Spleen (tissue), 11 donors: ENCODE data around the gene PRPF40B. TPM values are rescaled to one million over a fixed set of nuclear protein-coding genes. Genes with fewer than 3 reads are reported as not detected.
A peak's percentile ranks its signal among the peaks of the same experiment; 100 is the strongest.

ENCODE experiments used
- DNase-seq: peaks from one replicate; pipeline ENCODE4 v3.0.0-alpha.2; 2020
- H3K27ac ChIP-seq, 8 donors: fragments of 200-600 bp; sonication (generic) in 7 of 8; 1 replicate in 4 of 8; 2 replicates in 4 of 8; pipeline versions ENCODE4 v1.5.0 to v1.8.0; 2016 to 2021; ENCODE audit warnings: inconsistent platforms in 4 of 8, mild to moderate bottlenecking in 4 of 8, moderate library complexity in 1 of 8
- H3K27me3 ChIP-seq, 7 donors: fragments of 200-600 bp; sonication (generic) in 6 of 7; replicated peaks in 1 of 7; 1 replicate in 4 of 7; 2 replicates in 3 of 7; pipeline versions ENCODE4 v1.5.0 to v1.8.0; 2016 to 2021; ENCODE audit warnings: inconsistent platforms in 3 of 7, mild to moderate bottlenecking in 1 of 7
- H3K36me3 ChIP-seq, 6 donors: fragments of 200-600 bp; sonication (generic) in 5 of 6; 1 replicate in 4 of 6; 2 replicates in 2 of 6; pipeline versions ENCODE4 v1.5.0 to v1.8.0; 2016 to 2021; ENCODE audit warnings: inconsistent platforms in 2 of 6
- H3K4me1 ChIP-seq, 6 donors: fragments of 200-600 bp; sonication (generic) in 5 of 6; 1 replicate in 3 of 6; 2 replicates in 3 of 6; pipeline versions ENCODE4 v1.5.0 to v1.8.0; 2016 to 2021; ENCODE audit warnings: inconsistent platforms in 3 of 6
- H3K4me3 ChIP-seq, 8 donors: fragments of 200-600 bp; sonication (generic) in 7 of 8; 1 replicate in 4 of 8; 2 replicates in 4 of 8; pipeline versions ENCODE4 v1.5.0 to v1.8.0; 2016 to 2021; ENCODE audit warnings: inconsistent platforms in 4 of 8, mild to moderate bottlenecking in 4 of 8, moderate library complexity in 2 of 8
- H3K9me3 ChIP-seq, 8 donors: fragments of 200-600 bp; sonication (generic) in 7 of 8; 1 replicate in 4 of 8; 2 replicates in 4 of 8; pipeline versions ENCODE4 v1.5.0 to v1.8.0; 2016 to 2021; ENCODE audit warnings: inconsistent platforms in 4 of 8
- POLR2A ChIP-seq, 3 donors: fragments of 450-650 bp; IDR thresholded peaks; one replicate each; pipeline ENCODE4 v1.5.1; 2017; ENCODE audit warnings: antibody characterized with exemption in 3 of 3, mild to moderate bottlenecking in 1 of 3
- POLR2AphosphoS5 ChIP-seq, 3 donors: sonication (generic); formaldehyde crosslinking; IDR thresholded peaks; one replicate each; pipeline ENCODE4 v1.5.1; 2017; ENCODE audit warnings: antibody characterized with exemption in 3 of 3
- WGBS, 5 donors: extraction: QIAGEN DNeasy Blood & Tissue Kit in 3 of 5; methylation state at CpG; one replicate each; pipeline versions ENCODE4 v1.1.5 to v1.1.7; 2013 to 2018; 5-methylcytosine and 5-hydroxymethylcytosine counted together
- intact Hi-C: fragments of 100-400 bp; cut with DNase I; formaldehyde crosslinking; loops from one replicate; pipeline ENCODE4 v1.15.0; 2023; ENCODE audit warnings: low total_unique reads
- polyA plus RNA-seq, 3 donors: library from polyadenylated mRNA; stranded (reverse); fragments of 200-250 nt; gene quantifications; one replicate each; pipeline ENCODE4 v1.2.1, GENCODE V29; 2013
- total RNA-seq, 7 donors: library from RNA; depleted of rRNA in 3 of 7; stranded (reverse); fragments of >200 nt in 3 of 7; fragmentation: NEBNext Ultra II Directional in 4 of 7; extraction: Animal tissue kit (Norgen Biotek cat#: 25700) in 4 of 7; gene quantifications; one replicate each; pipeline versions ENCODE4 v1.1.0 to v1.2.1, GENCODE V29; 2016 to 2021
- TF ChIP-seq, protein P1 (sequence below), 11 experiments: fragments of 200-600 bp in 7 of 11; fragments of 450-650 bp in 4 of 11; sonication (generic) in 4 of 11; IDR thresholded peaks in 8 of 11; conservative IDR thresholded peaks in 3 of 11; 1 replicate in 7 of 11; 2 replicates in 4 of 11; pipeline versions ENCODE4 v1.4.0 to v1.8.0; 2016 to 2021; ENCODE audit warnings: antibody characterized with exemption in 11 of 11, inconsistent platforms in 4 of 11, mild to moderate bottlenecking in 1 of 11
- donor health status: healthy with polysubstance abuse.
- donor health status: DM: no; HTN: no; CAD: no; lungs with moderate emphysema.
- donor health status: DM: no; HTN: no; CAD: no.
- donor health status: Bipolar disorder and iron deficiency.
- donor health status: healthy.
- donor health status: DM: no; HTN: no; CAD: no.
- donor health status: DM: yes; HTN: yes; CAD: no.

Gene PRPF40B
- total and polyA plus RNA-seq, 10 donors = 5.9 to 28.3 (median 19.0) TPM

DNA sequence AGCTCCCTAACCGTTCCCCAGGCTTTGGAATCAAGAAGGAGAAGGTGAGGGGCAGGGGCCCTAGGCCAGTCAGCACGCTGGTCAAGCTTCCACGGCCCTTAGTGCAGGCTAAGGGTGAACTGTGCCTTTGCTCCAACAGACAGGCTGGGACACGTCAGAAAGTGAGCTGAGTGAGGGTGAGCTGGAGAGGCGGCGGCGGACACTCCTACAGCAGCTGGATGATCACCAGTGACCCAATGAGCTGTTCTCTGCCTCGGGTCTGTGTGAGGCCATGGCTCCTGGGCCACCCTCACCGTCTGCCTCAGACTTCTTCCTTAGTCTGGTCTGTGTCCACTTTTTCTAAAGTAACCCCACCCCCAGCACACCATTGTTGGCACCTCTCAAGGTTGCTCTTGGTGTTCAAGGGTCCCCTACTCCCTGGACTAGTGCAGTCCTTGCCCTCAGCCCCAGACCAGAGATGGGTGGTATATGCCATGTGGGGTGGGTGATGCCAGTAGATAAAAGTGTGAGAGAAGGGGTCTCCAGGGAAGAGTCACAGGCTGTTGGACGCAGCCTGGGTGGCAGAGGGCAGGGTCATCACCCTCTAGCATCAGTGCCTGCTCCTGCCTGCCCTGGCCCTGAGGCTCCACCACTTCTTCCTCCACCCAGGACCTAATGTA lies 20.7 kb downstream of the PRPF40B start:
- Histone ChIP-seq H3K27me3 (no peaks in the 10 kb centered on the region), H3K4me3 (no peak overlapping the region), H3K27ac (peak overlapping the region in 3 of 8 donors; percentile 25 to 52 (median 34)), H3K9me3 (no peaks in the 10 kb centered on the region), H3K36me3 (peaks cover 0 to 77% (median 36%) of the 10 kb centered on the region in 6 donors), H3K4me1 (peaks cover 12 to 51% (median 32%) of the 10 kb centered on the region in 6 donors)
- TF ChIP-seq POLR2A (IDR thresholded peaks at IDR 0.05) (no peak), POLR2AphosphoS5 (IDR thresholded peaks at IDR 0.05) (no peak)
- TF ChIP-seq, protein P1, sequence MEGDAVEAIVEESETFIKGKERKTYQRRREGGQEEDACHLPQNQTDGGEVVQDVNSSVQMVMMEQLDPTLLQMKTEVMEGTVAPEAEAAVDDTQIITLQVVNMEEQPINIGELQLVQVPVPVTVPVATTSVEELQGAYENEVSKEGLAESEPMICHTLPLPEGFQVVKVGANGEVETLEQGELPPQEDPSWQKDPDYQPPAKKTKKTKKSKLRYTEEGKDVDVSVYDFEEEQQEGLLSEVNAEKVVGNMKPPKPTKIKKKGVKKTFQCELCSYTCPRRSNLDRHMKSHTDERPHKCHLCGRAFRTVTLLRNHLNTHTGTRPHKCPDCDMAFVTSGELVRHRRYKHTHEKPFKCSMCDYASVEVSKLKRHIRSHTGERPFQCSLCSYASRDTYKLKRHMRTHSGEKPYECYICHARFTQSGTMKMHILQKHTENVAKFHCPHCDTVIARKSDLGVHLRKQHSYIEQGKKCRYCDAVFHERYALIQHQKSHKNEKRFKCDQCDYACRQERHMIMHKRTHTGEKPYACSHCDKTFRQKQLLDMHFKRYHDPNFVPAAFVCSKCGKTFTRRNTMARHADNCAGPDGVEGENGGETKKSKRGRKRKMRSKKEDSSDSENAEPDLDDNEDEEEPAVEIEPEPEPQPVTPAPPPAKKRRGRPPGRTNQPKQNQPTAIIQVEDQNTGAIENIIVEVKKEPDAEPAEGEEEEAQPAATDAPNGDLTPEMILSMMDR (IDR thresholded peaks at IDR 0.05 in 8 of 11, conservative IDR thresholded peaks at IDR 0.05 in 3 of 11) = no peak
- intact Hi-C loops = loop anchor here (2.0 kb wide), 1 partner anchor 65 kb away; no protein-coding TSS in a partner anchor
- WGBS, 5 donors = 77 to 89% (median 81%) methylated on average over 10 of the region's 10 CpGs
- peak; percentile 65 for DNase-seq

DNA sequence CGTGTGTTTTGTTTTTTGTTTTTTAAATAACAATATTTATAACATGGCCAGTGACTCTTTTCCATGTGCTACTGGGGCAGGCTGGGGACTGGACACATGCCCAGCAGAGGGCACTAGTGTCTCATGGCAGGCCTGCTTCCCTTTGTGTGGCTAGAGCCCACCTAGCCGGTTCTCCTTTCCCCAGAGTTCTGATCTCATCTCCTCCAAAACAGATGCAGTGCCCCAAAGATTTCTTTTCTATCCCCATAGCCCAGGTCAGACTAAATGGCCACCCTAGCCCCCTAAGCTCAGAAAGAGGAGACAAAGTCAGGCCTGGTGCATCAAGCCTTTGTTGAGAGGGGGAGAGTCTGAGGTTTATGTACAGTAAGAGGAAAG lies 21.2 kb downstream of the PRPF40B start:
- peak overlapping the region in 4 of 8 donors; percentile 15 to 52 (median 30) for H3K27ac ChIP-seq
- no peak for TF ChIP-seq POLR2A (IDR thresholded peaks at IDR 0.05)
- TF ChIP-seq POLR2AphosphoS5 (IDR thresholded peaks at IDR 0.05) = peak in 2 of 3 donors; percentile 48 to 53
- TF ChIP-seq, protein P1 (IDR thresholded peaks at IDR 0.05 in 8 of 11, conservative IDR thresholded peaks at IDR 0.05 in 3 of 11) = peak; percentile 95 to 98 (median 97)
- WGBS, 5 donors = 0 to 8% (median 3%) methylated on average over 2 of the region's 2 CpGs
- H3K36me3 ChIP-seq = peaks cover 0 to 83% (median 39%) of the 10 kb centered on the region in 6 donors
- no peaks in the 10 kb centered on the region for H3K9me3 ChIP-seq
- no peaks in the 10 kb centered on the region for H3K27me3 ChIP-seq
- DNase-seq = peak; percentile 94
- intact Hi-C loops = loop anchor here (2.0 kb wide), 1 partner anchor 64 kb away; no protein-coding TSS in a partner anchor
- H3K4me3 ChIP-seq = no peak overlapping the region
- peaks cover 12 to 53% (median 32%) of the 10 kb centered on the region in 6 donors for H3K4me1 ChIP-seq

DNA sequence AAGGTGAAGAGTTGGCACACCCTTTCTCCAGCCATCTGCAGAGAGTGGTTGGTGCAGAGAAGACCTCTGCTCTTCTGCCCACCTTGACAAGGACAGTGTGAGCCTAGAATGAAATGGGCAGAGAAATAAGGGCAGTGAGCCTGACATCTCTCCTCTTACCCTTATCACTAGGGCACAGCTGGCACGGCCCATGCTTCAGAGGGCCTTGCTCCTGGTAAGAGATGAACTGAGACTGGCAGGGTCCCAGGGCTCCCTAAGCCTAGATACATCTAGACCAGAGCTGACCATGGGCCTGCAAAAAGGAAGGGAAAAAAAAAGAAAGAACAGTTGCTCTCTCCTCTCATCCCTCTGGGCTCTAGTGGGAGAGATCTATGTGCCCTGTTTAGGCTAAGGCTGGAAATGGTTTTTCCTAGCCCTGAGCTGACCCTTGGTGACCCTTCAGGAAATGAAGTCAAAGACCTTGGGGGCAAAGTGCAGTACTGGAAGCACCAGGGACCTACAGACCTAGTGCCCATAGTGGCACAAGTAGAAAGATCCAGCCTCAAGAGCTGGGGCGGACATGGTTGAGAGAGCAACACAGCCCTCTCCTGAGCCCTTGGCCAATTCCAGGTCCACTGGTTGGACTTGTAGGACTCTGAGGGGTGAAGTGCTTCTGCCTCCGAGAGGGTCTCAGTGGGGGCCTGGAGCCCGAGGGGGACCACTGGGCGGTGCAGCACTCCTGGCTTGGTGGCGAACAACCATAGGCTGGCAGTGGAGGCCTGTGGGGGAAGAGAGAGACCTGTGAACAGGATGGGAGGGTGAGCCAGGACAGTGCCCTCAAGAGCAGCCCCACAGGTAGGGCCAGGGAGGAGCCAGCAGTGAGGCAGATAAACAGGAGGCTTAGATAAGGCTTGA lies 22.0 kb downstream of the PRPF40B start:
- Histone ChIP-seq H3K27me3 (no peaks in the 10 kb centered on the region), H3K9me3 (no peaks in the 10 kb centered on the region), H3K4me1 (peaks cover 12 to 53% (median 32%) of the 10 kb centered on the region in 6 donors), H3K36me3 (peaks cover 0 to 90% (median 44%) of the 10 kb centered on the region in 6 donors), H3K27ac (peak overlapping the region in 3 of 8 donors; percentile 15 to 52 (median 34)), H3K4me3 (no peak overlapping the region)
- intact Hi-C loops = loop anchor here (2.0 kb wide), 1 partner anchor 63 kb away; no protein-coding TSS in a partner anchor
- TF ChIP-seq POLR2AphosphoS5 (IDR thresholded peaks at IDR 0.05) = peak in 1 of 3 donors; percentile 14
- TF ChIP-seq, protein P1 (IDR thresholded peaks at IDR 0.05 in 8 of 11, conservative IDR thresholded peaks at IDR 0.05 in 3 of 11) = no peak
- DNase-seq = peak; percentile 63
- 89 to 97% (median 93%) methylated on average over 6 of the region's 6 CpGs for WGBS, 5 donors
